ENCODE data around the gene MGAT4C. TPM values are rescaled to one million over a fixed set of nuclear protein-coding genes. Genes with fewer than 3 reads are reported as not detected.

MGAT4C gene
- total RNA-seq, 1 donor from 2014 or later = 1.8 TPM

DNA sequence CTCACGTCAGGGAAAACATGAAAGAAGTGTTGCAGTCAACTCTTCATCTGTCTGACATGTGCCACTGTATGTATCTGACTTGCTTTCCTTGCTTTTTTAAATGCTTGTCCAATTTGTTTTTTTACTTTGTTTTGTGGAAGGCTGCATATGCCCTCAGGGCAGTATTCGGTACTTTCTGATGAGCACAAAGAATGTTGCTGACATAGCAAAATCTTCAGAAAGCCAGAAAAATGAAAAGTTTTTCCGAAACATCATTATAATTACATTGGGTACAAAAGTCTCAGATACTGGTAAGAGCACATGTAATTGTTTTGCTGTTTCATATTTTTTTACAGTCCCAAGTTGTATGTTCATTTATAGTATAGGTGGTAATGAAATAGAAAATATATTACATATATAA, 237.8 kb downstream of the MGAT4C start:
- Mint-ChIP-seq H3K4me3 (no peak overlapping the region), H3K9me3 (peaks cover 3% of the 10 kb centered on the region), H3K36me3 (peaks cover 2% of the 10 kb centered on the region), H3K27ac (no peak overlapping the region), H3K27me3 (ENCODE audit: low read depth) (no peaks in the 10 kb centered on the region), H3K4me1 (peaks cover 5% of the 10 kb centered on the region)
- TF ChIP-seq CTCF (IDR thresholded peaks at IDR 0.05; ENCODE audit: unreplicated experiment) = no peak
- DNase-seq (ENCODE audit: low spot score in 2 of 2, unreplicated experiment in 2 of 2) = no peak

GRCh38 chr12:86015026-86015425, 241.2 kb downstream of the MGAT4C start:
- no peak overlapping the region for H3K4me3 Mint-ChIP-seq
- no peak overlapping the region for H3K27ac Mint-ChIP-seq
- H3K4me1 Mint-ChIP-seq = peaks cover 5% of the 10 kb centered on the region
- peaks cover under 1% of the 10 kb centered on the region for H3K36me3 Mint-ChIP-seq
- TF ChIP-seq CTCF (IDR thresholded peaks at IDR 0.05; ENCODE audit: unreplicated experiment) = no peak
- no peak for DNase-seq (ENCODE audit: low spot score in 2 of 2, unreplicated experiment in 2 of 2)
- no peaks in the 10 kb centered on the region for H3K27me3 Mint-ChIP-seq (ENCODE audit: low read depth)
- peaks cover 1% of the 10 kb centered on the region for H3K9me3 Mint-ChIP-seq

- no peaks in the 10 kb centered on the region for H3K36me3 Mint-ChIP-seq
- no peak for DNase-seq (ENCODE audit: low spot score in 2 of 2, unreplicated experiment in 2 of 2)
- H3K4me3 Mint-ChIP-seq = no peak overlapping the region
- H3K4me1 Mint-ChIP-seq = no peaks in the 10 kb centered on the region
- TF ChIP-seq CTCF (IDR thresholded peaks at IDR 0.05; ENCODE audit: unreplicated experiment) = no peak
- H3K9me3 Mint-ChIP-seq = peaks cover 11% of the 10 kb centered on the region
- H3K27me3 Mint-ChIP-seq (ENCODE audit: low read depth) = no peaks in the 10 kb centered on the region
- no peak overlapping the region for H3K27ac Mint-ChIP-seq
These were observed 249.5 kb downstream of the MGAT4C start for GRCh38 chr12:86006727-86007126.

GRCh38 chr12:85998074-85998473, 258.1 kb downstream of the MGAT4C start:
- no peak for TF ChIP-seq CTCF (IDR thresholded peaks at IDR 0.05; ENCODE audit: unreplicated experiment)
- no peak overlapping the region for H3K27ac Mint-ChIP-seq
- peaks cover 58% of the 10 kb centered on the region for H3K9me3 Mint-ChIP-seq
- no peak overlapping the region for H3K4me3 Mint-ChIP-seq
- DNase-seq (ENCODE audit: low spot score in 2 of 2, unreplicated experiment in 2 of 2) = no peak
- H3K4me1 Mint-ChIP-seq = no peaks in the 10 kb centered on the region
- no peaks in the 10 kb centered on the region for H3K27me3 Mint-ChIP-seq (ENCODE audit: low read depth)
- H3K36me3 Mint-ChIP-seq = peaks cover 9% of the 10 kb centered on the region

DNA sequence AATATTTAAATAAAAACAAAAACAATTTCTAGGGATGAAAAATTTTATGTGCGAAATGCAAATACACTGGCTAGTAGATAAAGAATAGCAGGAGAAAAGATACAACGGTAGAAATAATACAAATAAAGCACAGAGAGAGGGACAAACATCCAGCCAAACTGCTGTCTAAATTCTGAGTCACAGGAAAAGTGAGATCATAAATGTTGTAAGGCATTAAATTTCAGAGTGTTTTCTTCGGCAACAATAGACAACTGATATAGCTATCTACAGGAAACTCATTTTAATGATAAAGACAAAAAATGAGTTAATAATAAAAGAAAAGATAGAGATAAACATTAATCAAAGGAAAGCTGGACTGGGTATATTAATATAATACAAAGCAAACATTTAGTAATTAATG, 259.9 kb downstream of the MGAT4C start:
- H3K9me3 Mint-ChIP-seq = peaks cover 66% of the 10 kb centered on the region
- no peak for DNase-seq (ENCODE audit: low spot score in 2 of 2, unreplicated experiment in 2 of 2)
- no peaks in the 10 kb centered on the region for H3K4me1 Mint-ChIP-seq
- H3K27ac Mint-ChIP-seq = no peak overlapping the region
- peaks cover 12% of the 10 kb centered on the region for H3K36me3 Mint-ChIP-seq
- TF ChIP-seq CTCF (IDR thresholded peaks at IDR 0.05; ENCODE audit: unreplicated experiment) = no peak
- no peaks in the 10 kb centered on the region for H3K27me3 Mint-ChIP-seq (ENCODE audit: low read depth)
- no peak overlapping the region for H3K4me3 Mint-ChIP-seq

- H3K27me3 Mint-ChIP-seq (ENCODE audit: low read depth) = no peaks in the 10 kb centered on the region
- no peak for DNase-seq (ENCODE audit: low spot score in 2 of 2, unreplicated experiment in 2 of 2)
- no peak for TF ChIP-seq CTCF (IDR thresholded peaks at IDR 0.05; ENCODE audit: unreplicated experiment)
- H3K27ac Mint-ChIP-seq = no peak overlapping the region
- H3K9me3 Mint-ChIP-seq = peaks cover 61% of the 10 kb centered on the region
- H3K4me1 Mint-ChIP-seq = no peaks in the 10 kb centered on the region
- H3K4me3 Mint-ChIP-seq = no peak overlapping the region
- H3K36me3 Mint-ChIP-seq = peaks cover 12% of the 10 kb centered on the region
These were observed 262.4 kb downstream of the MGAT4C start for GRCh38 chr12:85993746-85994145.
